ENCODE measurements around the gene PHKG2. TPM values are rescaled to one million over a fixed set of nuclear protein-coding genes. Genes with fewer than 3 reads are reported as not detected.

PHKG2 gene
- total RNA-seq, 1 donor from 2014 or later = 53.5 TPM

GRCh38 chr16:30750876-30751465 lies 2.7 kb downstream of the PHKG2 start:
- Mint-ChIP-seq H3K36me3 (ENCODE audit: insufficient read depth) (peaks cover 6% of the 10 kb centered on the region), H3K4me1 (ENCODE audit: low read depth) (peaks cover 14% of the 10 kb centered on the region), H3K27ac (no peak overlapping the region), H3K27me3 (no peaks in the 10 kb centered on the region), H3K4me3 (ENCODE audit: low read depth) (no peak overlapping the region), H3K9me3 (ENCODE audit: low read depth) (no peaks in the 10 kb centered on the region)
- DNase-seq (ENCODE audit: low spot score, unreplicated experiment) = no peak
- TF ChIP-seq, protein P1, sequence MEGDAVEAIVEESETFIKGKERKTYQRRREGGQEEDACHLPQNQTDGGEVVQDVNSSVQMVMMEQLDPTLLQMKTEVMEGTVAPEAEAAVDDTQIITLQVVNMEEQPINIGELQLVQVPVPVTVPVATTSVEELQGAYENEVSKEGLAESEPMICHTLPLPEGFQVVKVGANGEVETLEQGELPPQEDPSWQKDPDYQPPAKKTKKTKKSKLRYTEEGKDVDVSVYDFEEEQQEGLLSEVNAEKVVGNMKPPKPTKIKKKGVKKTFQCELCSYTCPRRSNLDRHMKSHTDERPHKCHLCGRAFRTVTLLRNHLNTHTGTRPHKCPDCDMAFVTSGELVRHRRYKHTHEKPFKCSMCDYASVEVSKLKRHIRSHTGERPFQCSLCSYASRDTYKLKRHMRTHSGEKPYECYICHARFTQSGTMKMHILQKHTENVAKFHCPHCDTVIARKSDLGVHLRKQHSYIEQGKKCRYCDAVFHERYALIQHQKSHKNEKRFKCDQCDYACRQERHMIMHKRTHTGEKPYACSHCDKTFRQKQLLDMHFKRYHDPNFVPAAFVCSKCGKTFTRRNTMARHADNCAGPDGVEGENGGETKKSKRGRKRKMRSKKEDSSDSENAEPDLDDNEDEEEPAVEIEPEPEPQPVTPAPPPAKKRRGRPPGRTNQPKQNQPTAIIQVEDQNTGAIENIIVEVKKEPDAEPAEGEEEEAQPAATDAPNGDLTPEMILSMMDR (IDR thresholded peaks at IDR 0.05; ENCODE audit: unreplicated experiment) = no peak

GRCh38 chr16:30753596-30753995 lies 5.4 kb downstream of the PHKG2 start:
- Mint-ChIP-seq H3K27me3 (no peaks in the 10 kb centered on the region), H3K4me1 (ENCODE audit: low read depth) (peaks cover 7% of the 10 kb centered on the region), H3K4me3 (ENCODE audit: low read depth) (no peak overlapping the region), H3K36me3 (ENCODE audit: insufficient read depth) (peaks cover 6% of the 10 kb centered on the region), H3K9me3 (ENCODE audit: low read depth) (no peaks in the 10 kb centered on the region), H3K27ac (no peak overlapping the region)
- TF ChIP-seq, protein P1 (IDR thresholded peaks at IDR 0.05; ENCODE audit: unreplicated experiment) = no peak
- DNase-seq (ENCODE audit: low spot score, unreplicated experiment) = no peak

- Mint-ChIP-seq H3K9me3 (ENCODE audit: low read depth) (no peaks in the 10 kb centered on the region), H3K4me1 (ENCODE audit: low read depth) (peaks cover 8% of the 10 kb centered on the region), H3K4me3 (ENCODE audit: low read depth) (no peak overlapping the region), H3K36me3 (ENCODE audit: insufficient read depth) (peaks cover 6% of the 10 kb centered on the region), H3K27me3 (no peaks in the 10 kb centered on the region), H3K27ac (no peak overlapping the region)
- TF ChIP-seq, protein P1 (IDR thresholded peaks at IDR 0.05; ENCODE audit: unreplicated experiment) = no peak
- no peak for DNase-seq (ENCODE audit: low spot score, unreplicated experiment)
These were observed 7.9 kb downstream of the PHKG2 start for GRCh38 chr16:30755955-30756780.

DNA sequence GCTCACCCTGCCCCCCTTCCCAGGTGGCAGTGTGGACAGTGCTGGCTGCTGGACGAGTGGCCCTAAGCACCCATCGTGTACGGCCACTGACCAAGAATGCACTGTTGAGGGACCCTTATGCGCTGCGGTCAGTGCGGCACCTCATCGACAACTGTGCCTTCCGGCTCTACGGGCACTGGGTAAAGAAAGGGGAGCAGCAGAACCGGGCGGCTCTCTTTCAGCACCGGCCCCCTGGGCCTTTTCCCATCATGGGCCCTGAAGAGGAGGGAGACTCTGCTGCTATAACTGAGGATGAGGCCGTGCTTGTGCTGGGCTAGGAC lies 8.5 kb downstream of the PHKG2 start:
- H3K4me1 Mint-ChIP-seq (ENCODE audit: low read depth) = peaks cover 9% of the 10 kb centered on the region
- no peak overlapping the region for H3K4me3 Mint-ChIP-seq (ENCODE audit: low read depth)
- TF ChIP-seq, protein P1 (IDR thresholded peaks at IDR 0.05; ENCODE audit: unreplicated experiment) = no peak
- peaks cover 4% of the 10 kb centered on the region for H3K36me3 Mint-ChIP-seq (ENCODE audit: insufficient read depth)
- no peak for DNase-seq (ENCODE audit: low spot score, unreplicated experiment)
- no peaks in the 10 kb centered on the region for H3K27me3 Mint-ChIP-seq
- no peaks in the 10 kb centered on the region for H3K9me3 Mint-ChIP-seq (ENCODE audit: low read depth)
- H3K27ac Mint-ChIP-seq = peak overlapping the region; percentile 41

GRCh38 chr16:30757316-30757715 lies 9.1 kb downstream of the PHKG2 start:
- Mint-ChIP-seq H3K27me3 (no peaks in the 10 kb centered on the region), H3K36me3 (ENCODE audit: insufficient read depth) (peaks cover 4% of the 10 kb centered on the region), H3K4me1 (ENCODE audit: low read depth) (peaks cover 10% of the 10 kb centered on the region), H3K9me3 (ENCODE audit: low read depth) (no peaks in the 10 kb centered on the region), H3K27ac (peak overlapping the region; percentile 41), H3K4me3 (ENCODE audit: low read depth) (no peak overlapping the region)
- TF ChIP-seq, protein P1 (IDR thresholded peaks at IDR 0.05; ENCODE audit: unreplicated experiment) = no peak
- DNase-seq (ENCODE audit: low spot score, unreplicated experiment) = no peak

All from progenitor cell of endocrine pancreas (in vitro differentiated cells).